H9 (cell line): ENCODE measurements around the gene NUP214. TPM values are rescaled to one million over a fixed set of nuclear protein-coding genes. Genes with fewer than 3 reads are reported as not detected.

Experiments
- DNase-seq: peaks from one replicate; pipeline ENCODE4 v3.0.0-alpha.2; 2017
- H2AFZ ChIP-seq: one replicate; pipeline ENCODE4 v1.6.1; 2013; ENCODE audit warnings: mild to moderate bottlenecking, low read length, control low read depth, moderate library complexity
- H2AK5ac ChIP-seq: 2 replicates; pipeline ENCODE4 v1.6.1; 2013; ENCODE audit warnings: low read length, control low read depth, mixed read lengths; ENCODE audit not compliant: insufficient read length
- H2BK120ac ChIP-seq: one replicate; pipeline ENCODE4 v1.6.1; 2013; ENCODE audit warnings: low read depth, mild to moderate bottlenecking, low read length, control low read depth, inconsistent platforms; ENCODE audit not compliant: poor library complexity, severe bottlenecking
- H2BK12ac ChIP-seq: 2 replicates; pipeline ENCODE4 v1.6.1; 2013; ENCODE audit warnings: low read length, control low read depth, mixed read lengths, low read depth; ENCODE audit not compliant: insufficient read length
- H2BK15ac ChIP-seq: 2 replicates; pipeline ENCODE4 v1.6.1; 2013; ENCODE audit warnings: low read depth, low read length, control low read depth
- H2BK20ac ChIP-seq: one replicate; pipeline ENCODE4 v1.6.1; 2013; ENCODE audit warnings: low read depth, mild to moderate bottlenecking, low read length, control low read depth, inconsistent platforms; ENCODE audit not compliant: poor library complexity, severe bottlenecking
- H2BK5ac ChIP-seq: 2 replicates; pipeline ENCODE4 v1.6.1; 2013; ENCODE audit warnings: low read length, control low read depth, mixed read lengths; ENCODE audit not compliant: insufficient read length
- H3K14ac ChIP-seq: 2 replicates; pipeline ENCODE4 v1.6.1; 2013; ENCODE audit warnings: low read length, control low read depth; ENCODE audit not compliant: insufficient read depth
- H3K18ac ChIP-seq: 2 replicates; pipeline ENCODE4 v1.6.1; 2013; ENCODE audit warnings: low read depth, mild to moderate bottlenecking, mixed read lengths, low read length, control low read depth; ENCODE audit not compliant: insufficient read length
- H3K23ac ChIP-seq: 2 replicates; pipeline ENCODE4 v1.6.1; 2013; ENCODE audit warnings: low read length, control low read depth, mixed read lengths, low read depth; ENCODE audit not compliant: insufficient read length
- H3K23me2 ChIP-seq: 2 replicates; pipeline ENCODE4 v1.6.1; 2013; ENCODE audit warnings: low read depth, mild to moderate bottlenecking, mixed read lengths, low read length, control low read depth; ENCODE audit not compliant: insufficient read length, poor library complexity, severe bottlenecking
- H3K27ac ChIP-seq: 2 replicates; pipeline ENCODE4 v1.5.1; 2013; ENCODE audit warnings: low read length, control low read depth, mixed read lengths, low read depth; ENCODE audit not compliant: insufficient read length
- H3K27me3 ChIP-seq: 2 replicates; pipeline ENCODE4 v1.6.1; 2013; ENCODE audit warnings: low read length, control low read depth, inconsistent platforms; ENCODE audit not compliant: insufficient read depth
- H3K4ac ChIP-seq: 2 replicates; pipeline ENCODE4 v1.6.1; 2013; ENCODE audit warnings: low read depth, mild to moderate bottlenecking, control low read depth, inconsistent platforms, low read length, moderate library complexity
- H3K4me1 ChIP-seq: 2 replicates; pipeline ENCODE4 v1.6.1; 2013; ENCODE audit warnings: low read length, control low read depth, inconsistent platforms; ENCODE audit not compliant: insufficient read depth
- H3K4me2 ChIP-seq: 2 replicates; pipeline ENCODE4 v1.6.1; 2013; ENCODE audit warnings: low read length, control low read depth, mixed read lengths; ENCODE audit not compliant: insufficient read length, insufficient read depth
- H3K56ac ChIP-seq: 2 replicates; pipeline ENCODE4 v1.6.1; 2013; ENCODE audit warnings: low read depth, mild to moderate bottlenecking, mixed read lengths, low read length, control low read depth; ENCODE audit not compliant: insufficient read length
- H3K79me1 ChIP-seq: 2 replicates; pipeline ENCODE4 v1.6.1; 2013; ENCODE audit warnings: low read depth, mild to moderate bottlenecking, moderate library complexity, low read length, control low read depth, inconsistent platforms; ENCODE audit not compliant: insufficient read depth, poor library complexity, severe bottlenecking
- H3K79me2 ChIP-seq: 2 replicates; pipeline ENCODE4 v1.6.1; 2013; ENCODE audit warnings: low read length, control low read depth, inconsistent platforms; ENCODE audit not compliant: insufficient read depth
- H3K9ac ChIP-seq: 2 replicates; pipeline ENCODE4 v1.6.1; 2013; ENCODE audit warnings: low read length, control low read depth, mixed read lengths; ENCODE audit not compliant: insufficient read length; ENCODE audit errors: extremely low read depth
- H3K9me3 ChIP-seq: one replicate; pipeline ENCODE4 v1.6.1; 2013; ENCODE audit warnings: low read depth, low read length, inconsistent platforms; ENCODE audit not compliant: control insufficient read depth
- H3T11ph ChIP-seq: one replicate; pipeline ENCODE4 v1.6.1; 2013; ENCODE audit warnings: mild to moderate bottlenecking, low read length, control low read depth, inconsistent platforms
- H4K20me1 ChIP-seq: one replicate; pipeline ENCODE4 v1.6.1; 2013; ENCODE audit not compliant: control insufficient read depth, insufficient read length, insufficient read depth
- H4K5ac ChIP-seq: 2 replicates; pipeline ENCODE4 v1.6.1; 2013; ENCODE audit warnings: low read depth, mild to moderate bottlenecking, mixed read lengths, low read length, control low read depth; ENCODE audit not compliant: insufficient read length
- H4K8ac ChIP-seq: replicated peaks from 2 replicates; pipeline ENCODE4 v1.6.1; 2013; ENCODE audit warnings: low read length, control low read depth, mixed read lengths, low read depth; ENCODE audit not compliant: insufficient read length
- H4K91ac ChIP-seq: 2 replicates; pipeline ENCODE4 v1.6.1; 2013; ENCODE audit warnings: low read depth, mild to moderate bottlenecking, moderate library complexity, mixed read lengths, low read length, control low read depth; ENCODE audit not compliant: insufficient read length
- H3K27ac Mint-ChIP-seq, 3 experiments: 2 replicates in 2 of 3; 3 replicates in 1 of 3; pipeline ENCODE4 v1.8.0; 2020 to 2021; ENCODE audit warnings: mixed read lengths in 3 of 3, mild to moderate bottlenecking in 1 of 3, moderate library complexity in 1 of 3
- H3K27me3 Mint-ChIP-seq: 2 replicates; pipeline ENCODE4 v1.8.0; 2021; ENCODE audit warnings: low read depth, mild to moderate bottlenecking, moderate library complexity, mixed read lengths
- H3K36me3 Mint-ChIP-seq, 3 experiments: 2 replicates in 2 of 3; 3 replicates in 1 of 3; pipeline ENCODE4 v1.8.0; 2020 to 2021; ENCODE audit warnings: low read depth in 3 of 3, mixed read lengths in 3 of 3; ENCODE audit not compliant: insufficient read depth in 1 of 3
- H3K4me1 Mint-ChIP-seq, 2 experiments: 2 replicates each; pipeline ENCODE4 v1.8.0; 2020; ENCODE audit warnings: mixed read lengths in 2 of 2
- H3K4me3 Mint-ChIP-seq, 2 experiments: 2 replicates in 1 of 2; 3 replicates in 1 of 2; pipeline ENCODE4 v1.8.0; 2020 to 2021; ENCODE audit warnings: mild to moderate bottlenecking in 2 of 2, mixed read lengths in 2 of 2, moderate library complexity in 1 of 2
- H3K9me3 Mint-ChIP-seq, 2 experiments: 2 replicates in 1 of 2; 3 replicates in 1 of 2; pipeline ENCODE4 v1.8.0; 2020; ENCODE audit warnings: mild to moderate bottlenecking in 2 of 2, mixed read lengths in 2 of 2, moderate library complexity in 1 of 2
- WGBS: extraction: QIAGEN DNeasy Blood & Tissue Kit; methylation state at CpG from one replicate; pipeline ENCODE4 v1.1.7; 2013; ENCODE audit warnings: missing lambda C conversion rate, low lambda C conversion rate, mixed read lengths; ENCODE audit not compliant: insufficient read length; ENCODE audit errors: extremely low coverage; 5-methylcytosine and 5-hydroxymethylcytosine counted together
- total RNA-seq: library from RNA; stranded (reverse); gene quantifications from 2 replicates; pipeline ENCODE4 v1.2.1, GENCODE V29; 2021
- TF ChIP-seq, protein P1 (sequence below): fragments of 200-600 bp; sonication (generic); conservative IDR thresholded peaks from 3 replicates; pipeline ENCODE4 v1.8.0; 2021; ENCODE audit warnings: antibody characterized with exemption, mild to moderate bottlenecking

NUP214 gene
- total RNA-seq, 1 experiment from 2014 or later, result 53.8 TPM

DNA sequence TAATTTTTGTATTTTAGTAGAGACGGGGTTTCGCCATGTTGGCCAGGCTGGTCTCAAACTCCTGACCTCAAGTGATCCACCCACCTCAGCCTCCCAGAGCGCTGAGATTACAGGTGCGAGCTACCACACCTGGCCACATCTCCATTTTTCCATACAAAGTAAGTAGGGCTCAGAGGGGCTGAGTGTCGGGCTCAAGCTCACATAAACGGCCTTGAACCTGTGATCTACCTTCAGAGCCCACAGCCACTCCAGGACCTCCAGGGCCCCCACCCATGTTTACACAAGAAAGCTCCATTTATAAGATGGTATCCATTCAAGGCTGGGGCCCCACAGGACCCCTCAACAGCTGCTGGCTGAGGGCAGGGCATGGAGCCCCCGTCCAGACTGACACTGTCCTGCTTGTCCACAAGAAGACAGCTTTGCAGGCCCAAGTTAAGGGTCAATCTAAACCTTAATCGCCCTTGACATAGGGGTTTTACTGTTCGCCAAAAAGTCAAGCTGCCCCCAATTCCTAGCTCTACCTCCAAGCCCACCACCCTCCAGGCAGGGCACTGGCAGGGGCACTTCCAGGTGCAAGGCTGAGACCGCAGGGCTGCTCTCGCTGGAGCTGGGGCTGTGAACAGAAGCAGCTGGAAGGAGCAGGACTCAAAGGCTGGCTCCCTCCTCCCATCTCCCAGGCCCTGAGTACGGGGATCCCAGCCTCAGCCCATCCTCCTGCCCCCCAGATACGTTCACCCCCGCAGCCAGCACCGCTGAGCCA, 132.1 kb downstream of the NUP214 start:
- Histone ChIP-seq H3K18ac (no peak overlapping the region), H2AFZ (no peak overlapping the region), H3T11ph (no peak overlapping the region), H3K56ac (no peak overlapping the region), H2BK120ac (no peak overlapping the region), H3K23ac (no peak overlapping the region), H3K4me1 (no peaks in the 10 kb centered on the region; the same call in 1 of the 2 replicates), H4K91ac (no peak overlapping the region), H4K8ac (no peak overlapping the region), H3K23me2 (peaks cover 5% of the 10 kb centered on the region), H4K20me1 (no peaks in the 10 kb centered on the region), H3K14ac (no peak overlapping the region; the same call in 1 of the 2 replicates), H3K9me3 (no peaks in the 10 kb centered on the region), H2BK5ac (no peak overlapping the region), H2BK20ac (no peak overlapping the region), H4K5ac (no peak overlapping the region), H3K27ac (no peak overlapping the region), H3K79me2 (no peaks in the 10 kb centered on the region), H2BK12ac (no peak overlapping the region), H3K4me2 (no peak overlapping the region), H3K9ac (no peak overlapping the region), H2BK15ac (no peak overlapping the region), H3K79me1 (no peaks in the 10 kb centered on the region), H3K4ac (no peak overlapping the region), H2AK5ac (no peak overlapping the region), H3K27me3 (no peaks in the 10 kb centered on the region)
- no peak for DNase-seq
- Mint-ChIP-seq H3K4me3 (no peak overlapping the region; a peak in 1 of 5 replicates), H3K9me3 (no peaks in the 10 kb centered on the region), H3K27me3 (no peaks in the 10 kb centered on the region), H3K36me3 (peaks cover 0 to 4% (median 3%) of the 10 kb centered on the region in 3 experiments; a peak in 4 of 7 replicates), H3K27ac (peak overlapping the region in 2 of 3 experiments; percentile 80 to 84; a peak in 1 of 7 replicates), H3K4me1 (peaks cover 11 to 31% of the 10 kb centered on the region in 2 experiments)
- TF ChIP-seq, protein P1, sequence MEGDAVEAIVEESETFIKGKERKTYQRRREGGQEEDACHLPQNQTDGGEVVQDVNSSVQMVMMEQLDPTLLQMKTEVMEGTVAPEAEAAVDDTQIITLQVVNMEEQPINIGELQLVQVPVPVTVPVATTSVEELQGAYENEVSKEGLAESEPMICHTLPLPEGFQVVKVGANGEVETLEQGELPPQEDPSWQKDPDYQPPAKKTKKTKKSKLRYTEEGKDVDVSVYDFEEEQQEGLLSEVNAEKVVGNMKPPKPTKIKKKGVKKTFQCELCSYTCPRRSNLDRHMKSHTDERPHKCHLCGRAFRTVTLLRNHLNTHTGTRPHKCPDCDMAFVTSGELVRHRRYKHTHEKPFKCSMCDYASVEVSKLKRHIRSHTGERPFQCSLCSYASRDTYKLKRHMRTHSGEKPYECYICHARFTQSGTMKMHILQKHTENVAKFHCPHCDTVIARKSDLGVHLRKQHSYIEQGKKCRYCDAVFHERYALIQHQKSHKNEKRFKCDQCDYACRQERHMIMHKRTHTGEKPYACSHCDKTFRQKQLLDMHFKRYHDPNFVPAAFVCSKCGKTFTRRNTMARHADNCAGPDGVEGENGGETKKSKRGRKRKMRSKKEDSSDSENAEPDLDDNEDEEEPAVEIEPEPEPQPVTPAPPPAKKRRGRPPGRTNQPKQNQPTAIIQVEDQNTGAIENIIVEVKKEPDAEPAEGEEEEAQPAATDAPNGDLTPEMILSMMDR, result no peak
- no CpG with 5 or more reads among the region's 15 CpGs for WGBS
